ENCODE results near the gene FURIN.

GRCh38 chr15:90826886-90827435, 41.4 kb upstream of the FURIN start:
- TF ChIP-seq, protein P1, sequence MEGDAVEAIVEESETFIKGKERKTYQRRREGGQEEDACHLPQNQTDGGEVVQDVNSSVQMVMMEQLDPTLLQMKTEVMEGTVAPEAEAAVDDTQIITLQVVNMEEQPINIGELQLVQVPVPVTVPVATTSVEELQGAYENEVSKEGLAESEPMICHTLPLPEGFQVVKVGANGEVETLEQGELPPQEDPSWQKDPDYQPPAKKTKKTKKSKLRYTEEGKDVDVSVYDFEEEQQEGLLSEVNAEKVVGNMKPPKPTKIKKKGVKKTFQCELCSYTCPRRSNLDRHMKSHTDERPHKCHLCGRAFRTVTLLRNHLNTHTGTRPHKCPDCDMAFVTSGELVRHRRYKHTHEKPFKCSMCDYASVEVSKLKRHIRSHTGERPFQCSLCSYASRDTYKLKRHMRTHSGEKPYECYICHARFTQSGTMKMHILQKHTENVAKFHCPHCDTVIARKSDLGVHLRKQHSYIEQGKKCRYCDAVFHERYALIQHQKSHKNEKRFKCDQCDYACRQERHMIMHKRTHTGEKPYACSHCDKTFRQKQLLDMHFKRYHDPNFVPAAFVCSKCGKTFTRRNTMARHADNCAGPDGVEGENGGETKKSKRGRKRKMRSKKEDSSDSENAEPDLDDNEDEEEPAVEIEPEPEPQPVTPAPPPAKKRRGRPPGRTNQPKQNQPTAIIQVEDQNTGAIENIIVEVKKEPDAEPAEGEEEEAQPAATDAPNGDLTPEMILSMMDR (IDR thresholded peaks at IDR 0.05): no peak
- TF ChIP-seq ZFX (IDR thresholded peaks at IDR 0.05; ENCODE audit: borderline replicate concordance): no peak
